Measurements from ENCODE around the gene GSTM4. TPM values are rescaled to one million over a fixed set of nuclear protein-coding genes. Genes with fewer than 3 reads are reported as not detected.

The GSTM4 gene
- total and polyA plus RNA-seq, 4 donors: 12.2 to 42.8 (median 30.9) TPM

DNA sequence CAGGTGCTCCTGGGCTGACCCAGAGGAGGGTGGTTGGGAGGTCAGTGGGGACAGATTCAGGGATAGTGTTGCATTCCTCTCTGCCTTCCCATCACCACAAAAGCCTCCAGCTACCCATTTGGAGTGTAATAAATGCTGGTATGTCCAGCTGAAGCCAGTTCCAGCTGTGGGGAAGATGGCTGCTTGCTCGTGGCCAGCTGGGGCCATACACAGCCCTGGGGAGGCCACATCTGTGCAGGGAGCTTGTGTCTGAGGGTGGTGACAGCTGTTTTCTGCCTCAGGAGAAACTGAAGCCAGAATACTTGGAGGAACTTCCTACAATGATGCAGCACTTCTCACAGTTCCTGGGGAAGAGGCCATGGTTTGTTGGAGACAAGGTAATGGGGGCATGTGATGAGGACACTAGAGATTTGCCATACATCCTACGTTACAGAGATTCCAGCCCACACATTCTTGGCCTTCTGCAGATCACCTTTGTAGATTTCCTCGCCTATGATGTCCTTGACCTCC is 2.7 kb downstream of the GSTM4 start:
- Histone ChIP-seq H3K4me1 (ENCODE audit: control insufficient read depth in 4 of 4, insufficient read depth in 4 of 4, low read length in 3 of 4) (peaks cover 6 to 21% (median 13%) of the 10 kb centered on the region in 4 donors), H3K9me3 (ENCODE audit: control insufficient read depth in 4 of 4, low read length in 3 of 4) (no peaks in the 10 kb centered on the region), H3K27me3 (ENCODE audit: control insufficient read depth in 4 of 4, insufficient read depth in 4 of 4, low read length in 3 of 4) (no peaks in the 10 kb centered on the region), H3K36me3 (ENCODE audit: control insufficient read depth in 4 of 4, insufficient read depth in 3 of 4, low read depth in 1 of 4, low read length in 3 of 4) (peaks cover 0 to 24% (median 8%) of the 10 kb centered on the region in 4 donors), H3K27ac (ENCODE audit: low read depth in 1 of 2, low read length in 2 of 2) (no peak overlapping the region), H3K9ac (ENCODE audit: low read depth in 1 of 2, low read length in 2 of 2) (no peak overlapping the region), H3K4me3 (ENCODE audit: low read depth in 1 of 3, low read length in 3 of 3) (no peak overlapping the region)
- 60% methylated on average over 3 of the region's 3 CpGs for WGBS
- no peak for DNase-seq (ENCODE audit: low spot score)
- TF ChIP-seq, protein P1, sequence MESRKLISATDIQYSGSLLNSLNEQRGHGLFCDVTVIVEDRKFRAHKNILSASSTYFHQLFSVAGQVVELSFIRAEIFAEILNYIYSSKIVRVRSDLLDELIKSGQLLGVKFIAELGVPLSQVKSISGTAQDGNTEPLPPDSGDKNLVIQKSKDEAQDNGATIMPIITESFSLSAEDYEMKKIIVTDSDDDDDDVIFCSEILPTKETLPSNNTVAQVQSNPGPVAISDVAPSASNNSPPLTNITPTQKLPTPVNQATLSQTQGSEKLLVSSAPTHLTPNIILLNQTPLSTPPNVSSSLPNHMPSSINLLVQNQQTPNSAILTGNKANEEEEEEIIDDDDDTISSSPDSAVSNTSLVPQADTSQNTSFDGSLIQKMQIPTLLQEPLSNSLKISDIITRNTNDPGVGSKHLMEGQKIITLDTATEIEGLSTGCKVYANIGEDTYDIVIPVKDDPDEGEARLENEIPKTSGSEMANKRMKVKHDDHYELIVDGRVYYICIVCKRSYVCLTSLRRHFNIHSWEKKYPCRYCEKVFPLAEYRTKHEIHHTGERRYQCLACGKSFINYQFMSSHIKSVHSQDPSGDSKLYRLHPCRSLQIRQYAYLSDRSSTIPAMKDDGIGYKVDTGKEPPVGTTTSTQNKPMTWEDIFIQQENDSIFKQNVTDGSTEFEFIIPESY (IDR thresholded peaks at IDR 0.05): no peak
- TF ChIP-seq RAD21 (IDR thresholded peaks at IDR 0.05) (no peak), JUND (IDR thresholded peaks at IDR 0.05) (no peak), FOXA2 (IDR thresholded peaks at IDR 0.05) (no peak)

DNA sequence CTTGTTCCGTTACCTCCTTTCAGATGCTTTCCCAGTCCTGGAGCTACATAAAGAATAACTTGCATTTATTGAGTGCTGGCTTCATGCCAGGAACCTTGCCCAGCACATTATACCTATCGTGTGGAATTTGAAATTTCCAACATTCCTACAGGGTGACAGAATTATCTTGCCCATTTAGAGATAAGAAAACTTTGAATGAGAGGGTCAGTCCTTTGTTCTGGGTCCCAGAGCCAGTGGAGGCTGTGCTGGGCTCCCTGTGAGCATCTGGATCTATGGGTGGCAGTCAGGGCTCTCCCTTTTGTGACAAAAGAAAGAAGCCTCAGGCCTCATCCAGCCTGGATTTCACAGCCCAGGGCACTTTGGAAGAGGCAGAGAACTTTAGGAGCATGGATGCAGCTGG is 3.2 kb downstream of the GSTM4 start:
- peaks cover 0 to 24% (median 8%) of the 10 kb centered on the region in 4 donors for H3K36me3 ChIP-seq (ENCODE audit: control insufficient read depth in 4 of 4, insufficient read depth in 3 of 4, low read depth in 1 of 4, low read length in 3 of 4)
- TF ChIP-seq, protein P2, sequence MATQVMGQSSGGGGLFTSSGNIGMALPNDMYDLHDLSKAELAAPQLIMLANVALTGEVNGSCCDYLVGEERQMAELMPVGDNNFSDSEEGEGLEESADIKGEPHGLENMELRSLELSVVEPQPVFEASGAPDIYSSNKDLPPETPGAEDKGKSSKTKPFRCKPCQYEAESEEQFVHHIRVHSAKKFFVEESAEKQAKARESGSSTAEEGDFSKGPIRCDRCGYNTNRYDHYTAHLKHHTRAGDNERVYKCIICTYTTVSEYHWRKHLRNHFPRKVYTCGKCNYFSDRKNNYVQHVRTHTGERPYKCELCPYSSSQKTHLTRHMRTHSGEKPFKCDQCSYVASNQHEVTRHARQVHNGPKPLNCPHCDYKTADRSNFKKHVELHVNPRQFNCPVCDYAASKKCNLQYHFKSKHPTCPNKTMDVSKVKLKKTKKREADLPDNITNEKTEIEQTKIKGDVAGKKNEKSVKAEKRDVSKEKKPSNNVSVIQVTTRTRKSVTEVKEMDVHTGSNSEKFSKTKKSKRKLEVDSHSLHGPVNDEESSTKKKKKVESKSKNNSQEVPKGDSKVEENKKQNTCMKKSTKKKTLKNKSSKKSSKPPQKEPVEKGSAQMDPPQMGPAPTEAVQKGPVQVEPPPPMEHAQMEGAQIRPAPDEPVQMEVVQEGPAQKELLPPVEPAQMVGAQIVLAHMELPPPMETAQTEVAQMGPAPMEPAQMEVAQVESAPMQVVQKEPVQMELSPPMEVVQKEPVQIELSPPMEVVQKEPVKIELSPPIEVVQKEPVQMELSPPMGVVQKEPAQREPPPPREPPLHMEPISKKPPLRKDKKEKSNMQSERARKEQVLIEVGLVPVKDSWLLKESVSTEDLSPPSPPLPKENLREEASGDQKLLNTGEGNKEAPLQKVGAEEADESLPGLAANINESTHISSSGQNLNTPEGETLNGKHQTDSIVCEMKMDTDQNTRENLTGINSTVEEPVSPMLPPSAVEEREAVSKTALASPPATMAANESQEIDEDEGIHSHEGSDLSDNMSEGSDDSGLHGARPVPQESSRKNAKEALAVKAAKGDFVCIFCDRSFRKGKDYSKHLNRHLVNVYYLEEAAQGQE (IDR thresholded peaks at IDR 0.05): no peak
- no peak for TF ChIP-seq RAD21 (IDR thresholded peaks at IDR 0.05)
- TF ChIP-seq GABPA (IDR thresholded peaks at IDR 0.05 in 1 of 2, conservative IDR thresholded peaks at IDR 0.05 in 1 of 2): no peak
- TF ChIP-seq EGR1 (IDR thresholded peaks at IDR 0.05; ENCODE audit: low read depth in 2 of 2): no peak
- TF ChIP-seq, protein P3, sequence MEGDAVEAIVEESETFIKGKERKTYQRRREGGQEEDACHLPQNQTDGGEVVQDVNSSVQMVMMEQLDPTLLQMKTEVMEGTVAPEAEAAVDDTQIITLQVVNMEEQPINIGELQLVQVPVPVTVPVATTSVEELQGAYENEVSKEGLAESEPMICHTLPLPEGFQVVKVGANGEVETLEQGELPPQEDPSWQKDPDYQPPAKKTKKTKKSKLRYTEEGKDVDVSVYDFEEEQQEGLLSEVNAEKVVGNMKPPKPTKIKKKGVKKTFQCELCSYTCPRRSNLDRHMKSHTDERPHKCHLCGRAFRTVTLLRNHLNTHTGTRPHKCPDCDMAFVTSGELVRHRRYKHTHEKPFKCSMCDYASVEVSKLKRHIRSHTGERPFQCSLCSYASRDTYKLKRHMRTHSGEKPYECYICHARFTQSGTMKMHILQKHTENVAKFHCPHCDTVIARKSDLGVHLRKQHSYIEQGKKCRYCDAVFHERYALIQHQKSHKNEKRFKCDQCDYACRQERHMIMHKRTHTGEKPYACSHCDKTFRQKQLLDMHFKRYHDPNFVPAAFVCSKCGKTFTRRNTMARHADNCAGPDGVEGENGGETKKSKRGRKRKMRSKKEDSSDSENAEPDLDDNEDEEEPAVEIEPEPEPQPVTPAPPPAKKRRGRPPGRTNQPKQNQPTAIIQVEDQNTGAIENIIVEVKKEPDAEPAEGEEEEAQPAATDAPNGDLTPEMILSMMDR (IDR thresholded peaks at IDR 0.05; ENCODE audit: low read depth, low read length, missing input control): no peak
- no peak for TF ChIP-seq RXRA (IDR thresholded peaks at IDR 0.05)
- TF ChIP-seq NR2F2 (IDR thresholded peaks at IDR 0.05): no peak
- TF ChIP-seq JUND (IDR thresholded peaks at IDR 0.05): no peak
- no peak for TF ChIP-seq FOXA1 (IDR thresholded peaks at IDR 0.05)
- TF ChIP-seq TAF1 (conservative IDR thresholded peaks at IDR 0.05): no peak
- DNase-seq (ENCODE audit: low spot score): no peak
- no peak overlapping the region for H3K27ac ChIP-seq (ENCODE audit: low read depth in 1 of 2, low read length in 2 of 2)
- H3K27me3 ChIP-seq (ENCODE audit: control insufficient read depth in 4 of 4, insufficient read depth in 4 of 4, low read length in 3 of 4): no peaks in the 10 kb centered on the region
- no peak overlapping the region for H3K9ac ChIP-seq (ENCODE audit: low read depth in 1 of 2, low read length in 2 of 2)
- no peaks in the 10 kb centered on the region for H3K9me3 ChIP-seq (ENCODE audit: control insufficient read depth in 4 of 4, low read length in 3 of 4)
- H3K4me3 ChIP-seq (ENCODE audit: low read depth in 1 of 3, low read length in 3 of 3): no peak overlapping the region
- H3K4me1 ChIP-seq (ENCODE audit: control insufficient read depth in 4 of 4, insufficient read depth in 4 of 4, low read length in 3 of 4): peaks cover 6 to 21% (median 13%) of the 10 kb centered on the region in 4 donors
- WGBS: 60% methylated on average over 2 of the region's 2 CpGs
